GM12875 (cell line): ENCODE data around the gene TEK.

ENCODE experiments used
- H3K4me3 ChIP-seq: one replicate; pipeline ENCODE4 v1.5.1; 2011; ENCODE audit warnings: low read depth, low read length, control low read depth
- TF ChIP-seq, protein P1 (sequence below): IDR thresholded peaks from 2 replicates; pipeline ENCODE4 v1.5.1; 2011; ENCODE audit warnings: low read depth, mild to moderate bottlenecking, control low read depth, inconsistent platforms, low read length, moderate library complexity, borderline replicate concordance; ENCODE audit not compliant: insufficient read depth

The TEK gene

DNA sequence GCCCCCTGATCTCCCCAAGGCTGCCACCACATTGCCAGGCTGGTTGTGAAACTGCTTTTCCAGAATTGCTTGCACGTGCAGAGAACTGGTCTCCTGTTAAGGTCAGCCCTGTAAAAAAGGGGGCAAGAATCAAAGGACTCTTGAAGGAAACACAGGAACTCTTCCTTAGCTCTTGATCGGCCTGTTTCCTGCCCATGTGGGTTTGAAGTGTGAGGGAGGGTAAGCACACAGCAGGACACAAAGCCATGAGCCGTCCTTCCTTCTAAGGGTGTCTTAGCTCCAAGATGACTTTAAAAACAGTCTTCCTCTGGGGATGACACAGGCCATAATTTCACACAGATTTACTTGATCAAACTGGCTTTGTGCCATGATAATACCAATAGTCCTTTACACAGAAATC is 36.1 kb downstream of the TEK start:
- TF ChIP-seq, protein P1, sequence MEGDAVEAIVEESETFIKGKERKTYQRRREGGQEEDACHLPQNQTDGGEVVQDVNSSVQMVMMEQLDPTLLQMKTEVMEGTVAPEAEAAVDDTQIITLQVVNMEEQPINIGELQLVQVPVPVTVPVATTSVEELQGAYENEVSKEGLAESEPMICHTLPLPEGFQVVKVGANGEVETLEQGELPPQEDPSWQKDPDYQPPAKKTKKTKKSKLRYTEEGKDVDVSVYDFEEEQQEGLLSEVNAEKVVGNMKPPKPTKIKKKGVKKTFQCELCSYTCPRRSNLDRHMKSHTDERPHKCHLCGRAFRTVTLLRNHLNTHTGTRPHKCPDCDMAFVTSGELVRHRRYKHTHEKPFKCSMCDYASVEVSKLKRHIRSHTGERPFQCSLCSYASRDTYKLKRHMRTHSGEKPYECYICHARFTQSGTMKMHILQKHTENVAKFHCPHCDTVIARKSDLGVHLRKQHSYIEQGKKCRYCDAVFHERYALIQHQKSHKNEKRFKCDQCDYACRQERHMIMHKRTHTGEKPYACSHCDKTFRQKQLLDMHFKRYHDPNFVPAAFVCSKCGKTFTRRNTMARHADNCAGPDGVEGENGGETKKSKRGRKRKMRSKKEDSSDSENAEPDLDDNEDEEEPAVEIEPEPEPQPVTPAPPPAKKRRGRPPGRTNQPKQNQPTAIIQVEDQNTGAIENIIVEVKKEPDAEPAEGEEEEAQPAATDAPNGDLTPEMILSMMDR = no peak
- H3K4me3 ChIP-seq = no peak overlapping the region

GRCh38 chr9:27149651-27150050 is 40.6 kb downstream of the TEK start:
- H3K4me3 ChIP-seq = no peak overlapping the region
- TF ChIP-seq, protein P1 = no peak

DNA sequence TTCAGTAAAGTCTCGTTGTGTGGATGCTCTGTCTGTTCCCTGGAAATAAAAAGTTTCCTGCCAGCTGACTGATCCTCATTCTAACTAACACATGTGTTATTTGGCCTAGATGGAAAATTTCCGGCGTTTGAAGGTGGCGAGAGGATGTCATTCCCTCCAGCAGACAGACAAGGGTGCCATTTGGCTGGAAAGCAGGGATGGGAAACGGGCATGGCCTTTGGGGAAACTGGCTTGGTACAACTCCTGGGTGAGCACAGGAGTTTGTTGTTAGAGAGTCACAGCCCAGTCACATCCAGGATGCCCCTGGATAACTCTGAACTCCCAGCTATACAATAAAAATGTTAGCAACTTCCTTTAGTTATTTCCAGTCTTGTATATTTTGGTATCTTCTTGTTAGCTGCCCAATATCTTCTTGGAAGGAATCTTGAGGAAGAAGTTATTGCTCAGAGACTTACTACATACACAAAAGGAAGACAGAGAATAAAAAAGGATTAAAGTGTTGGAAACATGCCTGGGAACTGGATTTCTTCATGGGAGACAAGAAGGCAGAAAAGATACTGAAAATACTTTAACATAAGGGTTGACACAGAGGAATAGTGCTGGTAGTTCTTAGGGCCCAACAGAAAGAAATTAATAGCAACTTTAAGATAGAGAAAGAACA is 41.9 kb downstream of the TEK start:
- TF ChIP-seq, protein P1 = no peak

GRCh38 chr9:27151693-27152404 is 42.8 kb downstream of the TEK start:
- TF ChIP-seq, protein P1 = no peak
- no peak overlapping the region for H3K4me3 ChIP-seq

More for the DNA sequence above, 41.9 kb downstream of the TEK start:
- no peak overlapping the region for H3K4me3 ChIP-seq

GRCh38 chr9:27152405-27152718 is 43.3 kb downstream of the TEK start:
- no peak overlapping the region for H3K4me3 ChIP-seq
- TF ChIP-seq, protein P1 = no peak

GRCh38 chr9:27154908-27155307 is 45.9 kb downstream of the TEK start:
- no peak overlapping the region for H3K4me3 ChIP-seq
- TF ChIP-seq, protein P1 = no peak

DNA sequence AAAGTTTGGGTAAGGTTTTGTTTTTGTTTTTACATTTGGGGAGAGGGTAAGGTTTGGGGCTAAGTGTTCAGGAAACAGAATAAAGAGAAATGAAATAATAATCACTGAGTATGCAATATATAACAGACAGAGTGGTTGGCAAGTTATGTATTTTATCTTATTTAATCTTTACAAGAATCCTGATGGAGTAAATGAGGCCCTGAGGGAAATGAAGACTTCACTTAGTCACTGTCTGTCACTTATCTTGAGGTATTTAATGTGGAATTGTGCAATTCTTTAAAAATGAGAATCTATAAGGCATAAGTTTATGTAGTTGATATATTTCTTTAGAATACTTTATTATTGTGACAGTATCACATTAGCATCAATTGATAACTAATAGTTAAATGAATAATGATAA is 48.1 kb downstream of the TEK start:
- TF ChIP-seq, protein P1 = no peak
- no peak overlapping the region for H3K4me3 ChIP-seq
